Kidney epithelial cell (primary cell): ENCODE data around the gene PCBD1. TPM values are rescaled to one million over a fixed set of nuclear protein-coding genes. Genes with fewer than 3 reads are reported as not detected.

Source experiments
- DNase-seq: peaks from one replicate; pipeline ENCODE4 v3.0.0-alpha.2; 2010; ENCODE audit warnings: low read depth
- H3K27me3 ChIP-seq: 2 replicates; pipeline ENCODE4 v1.6.0; 2011; ENCODE audit warnings: low read length; ENCODE audit not compliant: control insufficient read depth, insufficient read depth
- H3K36me3 ChIP-seq: 2 replicates; pipeline ENCODE4 v1.5.1; 2011; ENCODE audit warnings: low read length; ENCODE audit not compliant: control insufficient read depth, insufficient read depth
- H3K4me3 ChIP-seq: 2 replicates; pipeline ENCODE4 v1.5.1; 2011; ENCODE audit warnings: low read depth, mild to moderate bottlenecking, control low read depth, low read length
- CTCF ChIP-seq: IDR thresholded peaks from 2 replicates; pipeline ENCODE4 v1.5.1; 2011; ENCODE audit warnings: mild to moderate bottlenecking, moderate library complexity, low read length, control low read depth, inconsistent platforms; ENCODE audit not compliant: insufficient read depth, poor library complexity, severe bottlenecking
- total RNA-seq: library from RNA; depleted of rRNA; stranded (reverse); fragments of >200 nt; gene quantifications from 2 replicates; pipeline ENCODE4 v1.2.3, GENCODE V29; 2015

PCBD1 gene
- total RNA-seq, 1 donor from 2014 or later = 72.9 TPM

GRCh38 chr10:70906953-70907636, 18.7 kb upstream of the PCBD1 start:
- no peak for TF ChIP-seq CTCF
- H3K27me3 ChIP-seq = peaks cover 34% of the 10 kb centered on the region
- no peak overlapping the region for H3K4me3 ChIP-seq
- H3K36me3 ChIP-seq = no peaks in the 10 kb centered on the region
- no peak for DNase-seq

- Histone ChIP-seq H3K4me3 (no peak overlapping the region), H3K27me3 (peaks cover 40% of the 10 kb centered on the region), H3K36me3 (no peaks in the 10 kb centered on the region)
- no peak for DNase-seq
- TF ChIP-seq CTCF = no peak
These were observed 17.8 kb upstream of the PCBD1 start for GRCh38 chr10:70906031-70906783.

- Histone ChIP-seq H3K27me3 (peaks cover 37% of the 10 kb centered on the region), H3K4me3 (no peak overlapping the region), H3K36me3 (no peaks in the 10 kb centered on the region)
- DNase-seq = no peak
- no peak for TF ChIP-seq CTCF
These were observed 17.0 kb upstream of the PCBD1 start for GRCh38 chr10:70905071-70906021.

GRCh38 chr10:70903262-70903921, 15.0 kb upstream of the PCBD1 start:
- H3K27me3 ChIP-seq = peaks cover 27% of the 10 kb centered on the region
- no peak for DNase-seq
- H3K36me3 ChIP-seq = no peaks in the 10 kb centered on the region
- no peak overlapping the region for H3K4me3 ChIP-seq
- TF ChIP-seq CTCF = peak; percentile 88

- Histone ChIP-seq H3K36me3 (no peaks in the 10 kb centered on the region), H3K27me3 (peaks cover 21% of the 10 kb centered on the region), H3K4me3 (no peak overlapping the region)
- no peak for TF ChIP-seq CTCF
- no peak for DNase-seq
These were observed 14.4 kb upstream of the PCBD1 start for GRCh38 chr10:70902661-70903261.
